GM10266 (cell line): Measurements from ENCODE around the gene RASSF7.

ENCODE experiments used
- DNase-seq: peaks from one replicate; pipeline ENCODE4 v3.0.0; 2012; ENCODE audit errors: extremely low spot score
- CTCF ChIP-seq: IDR thresholded peaks from 2 replicates; pipeline ENCODE4 v1.5.1; 2012; ENCODE audit warnings: mild to moderate bottlenecking, low read depth; ENCODE audit not compliant: control insufficient read depth, insufficient read depth; ENCODE audit errors: missing control alignments

RASSF7 gene

GRCh38 chr11:555227-555779 lies 5.5 kb upstream of the RASSF7 start:
- TF ChIP-seq CTCF: no peak
- DNase-seq: no peak

- no peak for TF ChIP-seq CTCF
- DNase-seq: no peak
Measured at GRCh38 chr11:555780-556661, 4.7 kb upstream of the RASSF7 start.

GRCh38 chr11:556662-557256 lies 4.0 kb upstream of the RASSF7 start:
- DNase-seq: no peak
- TF ChIP-seq CTCF: no peak

- no peak for DNase-seq
- no peak for TF ChIP-seq CTCF
Measured at GRCh38 chr11:557328-558132, 3.2 kb upstream of the RASSF7 start.

- TF ChIP-seq CTCF: no peak
- DNase-seq: no peak
Measured at GRCh38 chr11:558503-558902, 2.3 kb upstream of the RASSF7 start.

- DNase-seq: no peak
- TF ChIP-seq CTCF: no peak
Measured at GRCh38 chr11:559020-559620, 1.6 kb upstream of the RASSF7 start.
